ENCODE data around the gene ELL. TPM values are rescaled to one million over a fixed set of nuclear protein-coding genes. Genes with fewer than 3 reads are reported as not detected.
A peak's percentile ranks its signal among the peaks of the same experiment; 100 is the strongest.

Gene ELL
- polyA plus RNA-seq, 1 donor from 2014 or later = 7.2 TPM

DNA sequence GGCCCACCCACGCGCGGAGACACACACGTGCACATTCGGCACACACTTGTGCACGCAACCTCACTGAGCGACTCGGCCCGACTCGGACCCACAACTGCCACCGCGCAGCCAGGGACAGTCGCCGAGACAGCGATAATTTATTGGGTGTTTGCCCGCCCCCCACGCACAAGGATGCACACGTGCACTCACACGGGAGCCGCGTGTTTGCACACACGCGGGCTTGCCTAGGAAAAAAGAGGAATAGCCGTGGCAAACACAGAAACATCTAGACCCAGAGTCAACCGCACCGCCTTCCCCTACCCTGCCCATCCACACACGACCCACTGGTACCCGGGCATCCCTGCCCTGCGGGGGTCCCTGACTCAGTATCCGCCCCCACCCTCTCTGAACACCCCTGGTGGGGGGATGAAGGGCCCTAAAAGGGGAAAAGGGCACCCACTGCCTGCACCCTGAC is 103.8 kb downstream of the ELL start:
- TF ChIP-seq, protein P1, sequence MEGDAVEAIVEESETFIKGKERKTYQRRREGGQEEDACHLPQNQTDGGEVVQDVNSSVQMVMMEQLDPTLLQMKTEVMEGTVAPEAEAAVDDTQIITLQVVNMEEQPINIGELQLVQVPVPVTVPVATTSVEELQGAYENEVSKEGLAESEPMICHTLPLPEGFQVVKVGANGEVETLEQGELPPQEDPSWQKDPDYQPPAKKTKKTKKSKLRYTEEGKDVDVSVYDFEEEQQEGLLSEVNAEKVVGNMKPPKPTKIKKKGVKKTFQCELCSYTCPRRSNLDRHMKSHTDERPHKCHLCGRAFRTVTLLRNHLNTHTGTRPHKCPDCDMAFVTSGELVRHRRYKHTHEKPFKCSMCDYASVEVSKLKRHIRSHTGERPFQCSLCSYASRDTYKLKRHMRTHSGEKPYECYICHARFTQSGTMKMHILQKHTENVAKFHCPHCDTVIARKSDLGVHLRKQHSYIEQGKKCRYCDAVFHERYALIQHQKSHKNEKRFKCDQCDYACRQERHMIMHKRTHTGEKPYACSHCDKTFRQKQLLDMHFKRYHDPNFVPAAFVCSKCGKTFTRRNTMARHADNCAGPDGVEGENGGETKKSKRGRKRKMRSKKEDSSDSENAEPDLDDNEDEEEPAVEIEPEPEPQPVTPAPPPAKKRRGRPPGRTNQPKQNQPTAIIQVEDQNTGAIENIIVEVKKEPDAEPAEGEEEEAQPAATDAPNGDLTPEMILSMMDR (IDR thresholded peaks at IDR 0.05; ENCODE audit: poor library complexity, severe bottlenecking) = no peak
- TF ChIP-seq EZH2 (IDR thresholded peaks at IDR 0.05; ENCODE audit: borderline replicate concordance, insufficient read depth, low read length, poor library complexity, severe bottlenecking) (no peak), SMC3 (conservative IDR thresholded peaks at IDR 0.05; ENCODE audit: poor library complexity) (no peak), POLR2AphosphoS5 (IDR thresholded peaks at IDR 0.05) (no peak)
- TF ChIP-seq, protein P2, sequence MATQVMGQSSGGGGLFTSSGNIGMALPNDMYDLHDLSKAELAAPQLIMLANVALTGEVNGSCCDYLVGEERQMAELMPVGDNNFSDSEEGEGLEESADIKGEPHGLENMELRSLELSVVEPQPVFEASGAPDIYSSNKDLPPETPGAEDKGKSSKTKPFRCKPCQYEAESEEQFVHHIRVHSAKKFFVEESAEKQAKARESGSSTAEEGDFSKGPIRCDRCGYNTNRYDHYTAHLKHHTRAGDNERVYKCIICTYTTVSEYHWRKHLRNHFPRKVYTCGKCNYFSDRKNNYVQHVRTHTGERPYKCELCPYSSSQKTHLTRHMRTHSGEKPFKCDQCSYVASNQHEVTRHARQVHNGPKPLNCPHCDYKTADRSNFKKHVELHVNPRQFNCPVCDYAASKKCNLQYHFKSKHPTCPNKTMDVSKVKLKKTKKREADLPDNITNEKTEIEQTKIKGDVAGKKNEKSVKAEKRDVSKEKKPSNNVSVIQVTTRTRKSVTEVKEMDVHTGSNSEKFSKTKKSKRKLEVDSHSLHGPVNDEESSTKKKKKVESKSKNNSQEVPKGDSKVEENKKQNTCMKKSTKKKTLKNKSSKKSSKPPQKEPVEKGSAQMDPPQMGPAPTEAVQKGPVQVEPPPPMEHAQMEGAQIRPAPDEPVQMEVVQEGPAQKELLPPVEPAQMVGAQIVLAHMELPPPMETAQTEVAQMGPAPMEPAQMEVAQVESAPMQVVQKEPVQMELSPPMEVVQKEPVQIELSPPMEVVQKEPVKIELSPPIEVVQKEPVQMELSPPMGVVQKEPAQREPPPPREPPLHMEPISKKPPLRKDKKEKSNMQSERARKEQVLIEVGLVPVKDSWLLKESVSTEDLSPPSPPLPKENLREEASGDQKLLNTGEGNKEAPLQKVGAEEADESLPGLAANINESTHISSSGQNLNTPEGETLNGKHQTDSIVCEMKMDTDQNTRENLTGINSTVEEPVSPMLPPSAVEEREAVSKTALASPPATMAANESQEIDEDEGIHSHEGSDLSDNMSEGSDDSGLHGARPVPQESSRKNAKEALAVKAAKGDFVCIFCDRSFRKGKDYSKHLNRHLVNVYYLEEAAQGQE (IDR thresholded peaks at IDR 0.05; ENCODE audit: borderline replicate concordance) = no peak
- Histone ChIP-seq H3K27ac (ENCODE audit: low read length) (peak overlapping the region; percentile 77), H3K9me3 (ENCODE audit: low read length) (no peaks in the 10 kb centered on the region), H3K4me3 (ENCODE audit: low read length) (peak overlapping the region; percentile 67), H3K9me2 (ENCODE audit: insufficient read depth, low read length) (no peaks in the 10 kb centered on the region), H4K20me1 (ENCODE audit: insufficient read depth) (no peaks in the 10 kb centered on the region), H3K27me3 (ENCODE audit: insufficient read depth, low read depth, low read length) (no peaks in the 10 kb centered on the region), H3F3A (ENCODE audit: insufficient read depth, low read length, poor library complexity, severe bottlenecking) (peaks cover 3% of the 10 kb centered on the region), H3K79me2 (replicated peaks; ENCODE audit: insufficient read depth, low read length) (peaks cover 23% of the 10 kb centered on the region), H3K9ac (ENCODE audit: low read length) (peak overlapping the region; percentile 66), H2AFZ (ENCODE audit: low read depth, low read length) (no peak overlapping the region), H3K36me3 (ENCODE audit: insufficient read depth, low read length) (no peaks in the 10 kb centered on the region), H3K4me2 (ENCODE audit: low read length) (no peak overlapping the region)

DNA sequence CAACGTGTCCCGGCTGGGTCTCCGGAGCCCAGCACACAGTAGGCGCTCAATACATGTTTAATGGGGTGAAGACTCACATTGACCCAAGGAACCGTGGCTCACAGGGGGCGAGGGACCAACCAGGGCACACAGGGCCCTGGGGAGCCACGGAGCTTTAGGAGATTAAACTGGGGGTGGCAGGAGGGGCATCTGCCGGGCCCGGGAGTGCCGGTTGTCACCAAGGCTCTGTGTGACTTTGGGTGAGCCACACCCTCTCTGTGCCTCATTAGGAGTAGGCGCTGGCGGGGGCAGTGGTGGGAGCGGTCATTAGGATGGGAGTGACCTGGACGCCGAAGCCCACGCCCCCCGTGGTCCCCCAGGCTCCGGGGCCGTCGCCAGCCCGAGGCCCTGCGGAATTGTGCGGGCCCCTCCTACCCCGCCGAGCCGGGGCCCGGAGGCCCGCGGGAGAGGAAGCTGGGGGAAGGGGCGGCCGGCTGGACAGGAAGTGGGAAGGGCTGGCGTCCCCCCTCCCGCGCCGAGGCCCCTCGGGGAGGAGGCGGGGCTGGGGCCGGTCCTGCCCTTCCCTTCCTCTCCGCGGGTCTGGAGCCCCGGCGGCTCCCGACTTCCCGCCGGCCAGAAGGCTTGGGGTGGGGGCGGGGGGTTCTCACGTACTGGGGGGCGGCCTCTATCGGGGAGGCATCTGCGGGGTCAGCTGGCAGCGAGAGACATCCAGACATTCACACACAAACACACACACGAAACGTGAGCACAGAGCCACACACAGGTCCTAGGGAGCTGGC is 104.4 kb downstream of the ELL start:
- Histone ChIP-seq H3K9ac (ENCODE audit: low read length) (peak overlapping the region; percentile 66), H3K9me2 (ENCODE audit: insufficient read depth, low read length) (no peaks in the 10 kb centered on the region), H3K4me2 (ENCODE audit: low read length) (peak overlapping the region; percentile 55), H3K27me3 (ENCODE audit: insufficient read depth, low read depth, low read length) (no peaks in the 10 kb centered on the region), H3K9me3 (ENCODE audit: low read length) (no peaks in the 10 kb centered on the region), H4K20me1 (ENCODE audit: insufficient read depth) (no peaks in the 10 kb centered on the region), H3K36me3 (ENCODE audit: insufficient read depth, low read length) (no peaks in the 10 kb centered on the region), H3K27ac (ENCODE audit: low read length) (peak overlapping the region; percentile 77), H3F3A (ENCODE audit: insufficient read depth, low read length, poor library complexity, severe bottlenecking) (peaks cover 3% of the 10 kb centered on the region), H2AFZ (ENCODE audit: low read depth, low read length) (peak overlapping the region; percentile 33), H3K4me3 (ENCODE audit: low read length) (peak overlapping the region; percentile 61), H3K79me2 (replicated peaks; ENCODE audit: insufficient read depth, low read length) (peaks cover 22% of the 10 kb centered on the region)
- TF ChIP-seq MXI1 (conservative IDR thresholded peaks at IDR 0.05; ENCODE audit: poor library complexity, severe bottlenecking) (no peak), TAF1 (IDR thresholded peaks at IDR 0.05; ENCODE audit: low read depth) (no peak), SMC3 (conservative IDR thresholded peaks at IDR 0.05; ENCODE audit: poor library complexity) (no peak), RAD21 (conservative IDR thresholded peaks at IDR 0.05) (no peak)
- TF ChIP-seq, protein P2 (IDR thresholded peaks at IDR 0.05; ENCODE audit: borderline replicate concordance) = no peak
